ENCODE measurements around the gene MAN2C1.

MAN2C1 gene

GRCh38 chr15:75307778-75308390 is 60.5 kb downstream of the MAN2C1 start:
- DNase-seq (ENCODE audit: low read depth): no peak

- DNase-seq (ENCODE audit: low read depth): no peak
Measured at GRCh38 chr15:75306188-75306587, 62.2 kb downstream of the MAN2C1 start.

All from activated gamma-delta T cell treated with anti-CD3 and anti-CD28 coated beads, Interleukin-2, amount 50 U/mL, for 16 hours (primary cell).